Measurements from ENCODE around the gene HDAC4.

Gene HDAC4

DNA sequence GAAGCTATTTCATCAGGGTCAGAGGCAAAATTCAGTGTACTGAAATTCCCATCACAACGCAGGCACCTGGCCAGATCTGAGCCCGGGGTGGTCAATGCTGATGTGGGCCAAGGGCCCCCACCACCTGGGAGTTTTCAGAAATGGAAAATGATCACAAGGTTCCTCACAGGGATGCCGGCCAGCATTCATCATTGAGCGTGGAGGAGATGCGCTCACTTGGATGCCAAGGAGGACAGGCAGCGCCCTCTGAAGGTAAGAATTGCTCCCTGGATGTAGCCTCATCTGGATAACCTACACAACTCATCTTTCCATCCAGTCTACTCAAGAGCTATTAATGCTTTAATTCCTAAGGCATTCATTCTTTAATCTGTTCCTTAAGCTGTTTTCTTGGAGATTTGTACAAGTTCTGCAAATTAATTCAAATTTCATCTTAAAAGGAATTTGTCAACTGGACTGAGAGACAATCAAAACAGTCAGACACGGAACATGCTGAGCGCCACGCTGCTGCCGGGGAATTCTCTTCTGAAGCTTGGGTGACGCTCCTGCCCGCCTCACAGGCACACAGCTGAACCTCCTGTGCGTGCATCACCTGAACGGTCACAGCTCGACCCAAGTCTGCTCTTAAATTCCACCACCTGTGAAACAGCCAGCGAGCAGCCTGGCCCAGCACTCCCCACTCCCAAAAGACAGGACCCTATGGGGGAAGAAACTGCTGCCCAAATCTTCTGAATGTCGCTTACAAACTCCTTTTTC, 206.7 kb downstream of the HDAC4 start:
- DNase-seq, result no peak

DNA sequence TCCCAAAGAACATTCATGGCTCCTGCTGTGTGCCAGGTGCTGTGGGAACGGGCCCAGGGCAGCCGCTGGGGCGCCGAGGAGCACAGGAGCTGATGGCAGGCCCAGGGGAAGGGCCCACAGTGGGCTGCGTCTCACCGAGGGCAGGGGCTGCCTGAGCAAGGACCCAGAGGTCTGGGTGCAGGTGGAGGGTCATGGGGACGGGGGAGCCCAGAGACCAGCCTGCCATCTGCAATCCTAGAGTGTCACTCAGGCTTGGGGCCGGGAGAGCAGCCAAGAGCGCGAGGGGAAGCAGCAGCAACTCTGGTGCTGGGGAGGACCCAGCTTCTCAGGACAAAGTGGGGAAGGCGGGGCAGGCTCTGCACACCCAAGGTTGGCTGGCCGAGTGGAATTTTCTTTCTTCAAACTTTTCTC, 207.4 kb downstream of the HDAC4 start:
- no peak for DNase-seq

DNA sequence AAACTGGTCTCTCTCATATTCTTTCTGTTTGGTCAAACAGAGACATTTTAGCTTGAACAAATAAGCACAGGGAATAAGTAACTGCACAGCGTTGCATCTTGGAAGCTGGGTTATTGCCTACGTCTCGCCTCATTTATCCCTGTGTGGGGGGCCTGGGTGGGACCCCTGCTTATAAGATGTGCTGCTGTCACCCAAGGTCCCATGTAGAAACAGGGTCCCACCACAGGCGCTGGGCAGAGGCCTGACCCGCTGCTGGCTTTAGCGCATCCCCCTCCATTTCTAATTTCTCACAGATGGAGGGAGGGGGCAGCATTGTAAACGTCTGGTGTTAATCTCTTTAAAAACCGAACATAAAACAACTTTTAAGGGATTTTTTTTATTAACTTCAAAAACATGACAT, 207.8 kb downstream of the HDAC4 start:
- no peak for DNase-seq

DNA sequence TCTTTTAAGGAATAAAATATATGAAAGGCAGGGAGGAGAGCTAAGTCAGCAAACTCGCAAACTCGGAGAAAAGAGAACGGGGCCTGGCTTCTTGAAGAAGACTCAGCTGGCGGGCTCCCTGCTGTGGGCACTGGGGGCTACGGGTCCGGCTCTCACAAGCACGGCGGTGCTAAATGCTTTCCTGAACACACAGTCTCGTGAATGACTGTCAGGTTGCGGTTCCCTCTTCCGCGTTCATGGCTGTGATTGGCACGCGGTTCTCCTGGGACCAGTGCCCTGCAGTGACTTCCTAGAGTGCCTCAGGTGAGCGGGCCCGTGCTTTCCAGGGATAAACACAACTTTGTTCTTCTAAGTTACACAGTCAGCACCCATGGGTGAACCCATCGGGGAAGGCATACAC, 208.4 kb downstream of the HDAC4 start:
- no peak for DNase-seq

DNA sequence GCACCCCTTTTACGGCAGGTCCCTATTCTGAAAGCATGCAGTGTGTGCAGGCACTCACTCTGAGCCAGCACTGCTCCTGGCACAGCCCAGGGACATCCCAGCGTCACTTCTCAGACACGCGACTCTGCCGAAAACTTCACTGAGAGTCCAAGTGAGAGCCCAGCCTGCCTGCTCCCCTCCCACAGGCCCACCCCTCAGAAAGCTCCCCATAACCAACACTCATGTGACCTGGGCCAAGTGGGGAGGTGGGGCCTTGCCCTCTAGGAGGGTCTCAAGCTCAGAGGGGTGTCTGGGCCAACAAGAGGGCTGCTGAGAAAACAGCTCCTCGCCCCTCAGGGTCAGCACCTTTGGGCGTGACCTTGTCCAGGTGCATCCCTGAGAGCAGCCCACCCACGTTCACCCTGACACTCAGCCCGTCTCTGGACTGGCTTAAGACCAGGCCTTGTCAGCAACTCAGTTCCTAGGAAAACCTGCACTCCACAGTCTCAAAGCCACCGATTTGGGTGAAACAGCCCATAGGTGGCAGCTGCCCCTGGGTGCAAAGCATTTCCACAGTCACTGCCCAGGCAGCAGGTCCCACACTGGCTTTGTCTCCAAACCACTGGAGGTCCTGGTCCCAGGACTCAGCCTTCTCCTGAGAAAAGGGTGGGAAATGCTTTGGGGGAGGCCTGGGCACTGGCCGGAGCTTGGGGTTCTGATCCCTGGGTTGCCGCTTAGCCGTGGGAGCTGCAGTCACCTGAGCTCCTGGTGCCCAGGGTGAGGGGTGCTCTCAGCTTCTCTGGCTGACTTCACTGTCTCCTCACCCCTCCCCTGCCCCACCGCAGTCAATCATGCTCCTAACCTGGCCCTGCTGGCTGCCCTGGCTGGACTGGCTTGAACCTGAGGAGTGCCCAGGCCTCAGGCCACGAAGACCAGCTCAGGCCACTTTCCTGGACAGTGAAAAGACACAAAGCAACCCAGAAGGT, 209.6 kb downstream of the HDAC4 start:
- no peak for DNase-seq

DNA sequence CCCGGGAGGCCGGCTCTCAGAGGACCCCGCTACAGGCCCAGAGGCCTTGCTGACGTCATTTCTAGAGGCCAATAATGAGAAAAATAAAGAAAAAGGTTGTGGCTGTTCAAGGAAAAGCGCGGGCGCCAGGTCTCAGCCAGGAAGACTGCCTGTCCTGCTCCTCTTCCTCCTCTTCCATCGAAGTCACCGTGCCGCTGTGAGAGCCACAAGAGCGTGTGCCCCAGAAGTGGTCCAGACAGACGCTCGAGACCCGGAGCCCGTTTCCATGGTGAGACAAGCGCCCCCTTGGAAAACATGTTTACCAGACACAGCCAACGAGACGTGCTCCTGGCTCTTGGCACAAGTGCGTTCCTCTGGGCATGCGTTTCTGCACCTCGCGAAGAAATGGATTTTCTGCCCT, 210.5 kb downstream of the HDAC4 start:
- DNase-seq, result no peak

DNA sequence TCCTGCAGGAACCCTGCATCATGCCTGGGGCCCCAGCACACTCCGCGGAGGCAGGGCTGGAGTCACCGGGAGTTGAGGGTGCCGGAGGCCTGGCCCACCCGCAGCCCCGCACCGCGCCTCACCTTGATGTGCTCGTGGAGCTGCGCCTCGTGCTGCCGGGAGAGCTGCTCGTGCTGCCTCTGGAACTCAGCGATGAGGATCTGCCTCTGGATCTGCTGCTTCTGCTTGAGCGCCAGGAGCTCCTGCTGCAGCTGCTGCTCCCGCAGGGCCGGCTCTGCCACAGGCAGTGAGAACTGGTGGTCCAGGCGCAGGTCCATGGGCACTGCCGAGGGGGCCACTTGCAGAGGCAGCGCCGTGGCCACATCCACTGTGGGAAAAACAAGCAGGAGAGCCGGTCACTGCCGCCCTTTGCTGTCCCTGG, 211.1 kb downstream of the HDAC4 start:
- DNase-seq, result no peak

DNA sequence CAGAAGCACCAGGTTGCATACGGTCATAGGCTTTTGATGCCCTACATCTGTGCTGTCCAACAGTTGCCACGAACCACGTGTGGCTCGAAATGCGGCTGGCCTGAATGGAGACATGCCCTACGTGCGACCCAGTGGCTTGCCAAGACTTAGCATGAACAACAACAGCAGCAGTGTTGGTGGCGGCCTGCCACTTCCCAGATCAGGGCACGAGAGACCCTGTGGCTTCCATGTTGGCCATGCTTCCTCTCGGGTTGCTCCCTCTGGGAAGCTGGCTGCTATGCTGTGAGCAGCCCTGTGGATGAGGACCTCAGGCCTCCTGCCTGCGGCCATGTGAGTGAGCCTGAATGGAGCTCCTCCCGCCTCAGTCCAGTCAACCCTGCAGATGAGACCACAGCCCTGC, 212.3 kb downstream of the HDAC4 start:
- no peak for DNase-seq

DNA sequence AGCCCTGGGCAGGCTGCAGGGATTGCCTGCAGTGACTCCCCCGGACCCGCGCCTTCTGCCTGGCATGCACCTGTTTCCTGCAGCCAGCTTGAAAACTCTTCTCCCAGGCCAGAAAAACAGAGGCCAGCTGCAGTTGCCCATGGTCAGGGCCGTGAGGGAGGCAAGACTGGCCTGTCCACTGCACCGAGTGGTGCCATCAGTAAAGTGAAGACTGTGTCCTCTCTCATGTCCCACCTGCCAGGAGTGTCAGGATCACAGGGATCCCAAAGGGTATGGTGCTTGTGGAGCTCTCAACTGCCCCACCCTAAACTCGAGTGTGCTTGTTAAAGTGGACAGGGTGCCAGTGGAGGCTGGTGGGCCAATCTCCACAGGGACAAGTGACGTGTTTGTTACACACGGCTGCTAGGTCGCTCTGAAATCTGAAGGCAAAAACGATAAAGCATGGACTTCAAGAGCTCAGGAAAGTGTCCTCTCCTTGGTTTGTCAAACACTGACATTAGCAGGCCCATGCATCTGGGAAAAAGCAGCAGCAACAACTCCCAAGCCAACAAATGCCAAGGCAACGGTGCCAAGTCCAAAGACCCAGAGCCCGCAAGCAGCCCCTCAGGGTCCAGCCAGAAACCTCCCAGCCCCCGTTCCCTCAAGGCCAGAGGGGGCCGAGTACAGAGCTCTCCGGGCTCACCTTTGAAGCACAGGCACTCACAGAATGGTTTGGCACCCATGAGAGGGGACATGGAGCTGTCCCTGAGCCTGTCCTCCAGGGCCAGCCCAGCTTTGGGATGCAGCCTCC, 213.2 kb downstream of the HDAC4 start:
- DNase-seq, result no peak

DNA sequence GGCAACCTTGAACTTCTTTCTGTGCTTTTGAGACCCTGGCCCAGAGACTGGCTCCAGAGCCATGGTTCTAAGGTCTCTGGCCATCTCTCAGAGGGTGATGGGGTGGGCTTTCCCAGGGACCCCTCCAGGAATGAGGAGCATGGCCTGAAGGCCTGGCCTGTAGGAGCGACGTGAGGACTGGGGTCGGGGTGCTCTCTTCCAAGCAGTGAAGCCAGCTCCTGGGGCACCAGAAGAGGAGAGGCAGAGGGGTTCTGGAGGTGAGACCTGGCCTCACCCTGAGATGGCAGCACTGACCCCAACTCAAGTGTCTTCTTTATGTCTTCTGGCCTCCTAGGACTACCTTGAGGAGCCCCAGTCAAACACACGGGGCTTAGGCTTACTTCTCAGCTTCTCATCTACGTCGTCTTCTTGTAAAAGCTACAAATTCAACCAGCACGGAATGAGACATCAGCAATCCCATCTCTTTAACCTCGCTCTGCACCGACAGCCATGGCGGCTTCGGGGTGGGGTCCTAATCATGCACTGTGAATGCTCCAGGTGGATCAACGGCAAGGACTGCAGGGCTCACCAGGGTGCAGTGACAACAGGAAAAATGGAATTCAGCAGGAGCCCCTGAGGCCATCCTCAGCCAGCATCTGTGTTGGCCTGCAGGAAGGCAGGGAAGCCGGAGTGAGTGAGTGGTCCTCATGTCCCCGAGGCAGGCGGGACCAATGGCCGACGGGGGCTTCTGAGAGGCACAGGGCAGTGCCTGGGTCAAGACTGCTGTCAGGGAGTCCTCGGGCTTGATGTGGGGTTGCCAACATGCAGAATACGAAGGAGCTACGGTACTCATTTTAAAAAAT, 214.1 kb downstream of the HDAC4 start:
- DNase-seq, result no peak

DNA sequence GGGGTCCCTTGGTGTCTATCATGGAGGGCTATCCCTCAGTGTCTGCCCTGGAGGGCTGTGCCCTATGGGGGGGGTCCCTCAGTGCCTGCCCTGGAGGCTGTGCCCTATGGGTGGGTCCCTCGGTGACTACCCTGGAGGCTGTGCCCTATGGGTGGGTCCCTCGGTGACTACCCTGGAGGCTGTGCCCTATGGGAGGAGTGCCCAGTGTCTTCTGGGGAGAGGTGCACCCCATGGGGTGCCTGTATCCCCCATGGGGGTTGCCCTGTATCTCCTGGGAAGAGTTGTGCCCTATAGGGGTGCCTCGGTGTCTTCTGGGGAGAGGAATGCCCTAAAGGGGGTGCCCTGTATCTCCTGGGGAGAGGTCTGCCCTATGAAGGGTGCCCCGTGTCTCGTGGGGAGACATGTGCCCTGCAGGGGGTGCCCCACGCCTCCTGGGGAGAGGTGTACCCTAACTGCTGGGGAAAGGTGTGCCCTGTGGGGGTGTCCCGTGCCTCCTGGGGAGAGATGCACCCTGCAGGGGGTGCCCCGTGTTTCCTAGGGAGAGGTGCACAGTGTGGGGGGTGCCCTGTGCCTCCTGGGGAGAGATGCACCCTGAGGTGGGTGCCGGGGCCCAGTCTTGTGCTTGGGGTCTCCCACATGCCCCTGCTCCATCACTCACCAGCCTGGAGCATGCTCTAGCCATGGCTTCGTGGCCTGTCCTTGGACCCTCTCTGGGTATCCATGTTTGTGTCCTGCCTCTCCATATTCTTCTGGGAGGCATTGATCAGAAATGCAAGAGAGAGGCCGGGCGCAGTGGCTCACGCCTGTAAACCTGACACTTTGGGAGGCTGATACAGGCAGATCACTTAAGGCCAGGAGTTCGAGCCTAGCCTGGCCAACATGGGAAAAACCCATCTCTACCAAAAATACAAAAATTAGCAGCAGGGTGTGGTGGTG, 215.6 kb downstream of the HDAC4 start:
- no peak for DNase-seq

DNA sequence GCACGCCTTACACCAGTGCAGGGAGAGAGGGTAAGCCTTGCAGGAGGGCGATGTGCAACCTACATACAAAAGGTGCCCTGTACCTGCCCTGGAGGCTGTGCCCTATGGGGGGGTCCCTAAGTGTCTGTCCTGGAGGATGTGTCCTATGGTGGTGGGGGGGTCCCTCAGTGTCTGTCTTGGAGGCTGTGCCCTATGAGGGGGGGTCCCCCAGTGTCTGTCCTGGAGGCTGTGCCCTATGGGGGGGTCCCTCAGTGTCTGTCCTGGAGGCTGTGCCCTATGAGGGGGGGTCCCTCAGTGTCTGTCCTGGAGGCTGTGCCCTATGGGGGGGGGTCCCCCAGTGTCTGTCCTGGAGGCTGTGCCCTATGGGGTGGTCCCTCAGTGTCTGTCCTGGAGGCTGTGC, 216.6 kb downstream of the HDAC4 start:
- DNase-seq, result no peak

DNA sequence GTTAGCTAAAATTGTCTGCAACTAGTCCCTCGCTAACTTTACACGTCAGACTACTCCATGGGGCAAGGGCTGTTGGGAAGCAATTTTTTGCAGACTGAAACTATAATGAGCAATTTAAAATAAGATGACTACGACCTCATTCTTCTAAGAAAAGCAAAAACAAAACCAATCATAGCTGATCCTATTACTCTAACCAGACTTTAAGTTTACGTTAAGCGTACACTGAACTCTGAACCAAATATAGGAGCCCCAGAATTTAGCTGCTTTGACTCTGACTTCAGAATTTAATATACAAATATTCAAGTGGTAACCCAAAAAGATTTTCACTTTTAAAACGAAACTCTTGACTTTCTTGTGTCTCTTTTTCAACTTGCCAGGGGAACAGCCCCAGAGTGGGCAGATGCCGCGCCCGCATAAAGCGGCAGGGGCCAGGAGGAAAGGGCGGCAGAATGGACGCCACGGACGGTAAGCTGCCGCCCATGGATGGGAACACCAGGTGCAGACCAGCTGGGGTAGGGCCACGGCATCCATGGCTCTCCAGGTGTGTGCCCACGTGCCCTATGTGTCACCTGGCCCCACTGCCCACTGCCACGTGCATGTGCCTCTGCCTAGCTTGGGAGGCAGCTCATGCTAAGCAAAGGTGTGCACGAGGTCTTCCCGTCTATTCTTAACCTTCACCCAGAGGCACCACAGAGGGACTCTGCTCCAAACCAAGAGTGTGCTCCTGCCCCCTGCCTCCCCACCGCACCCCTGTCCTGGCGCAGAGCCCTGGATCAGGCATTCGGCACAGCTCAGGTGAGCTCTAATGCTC, 217.6 kb downstream of the HDAC4 start:
- DNase-seq, result no peak

DNA sequence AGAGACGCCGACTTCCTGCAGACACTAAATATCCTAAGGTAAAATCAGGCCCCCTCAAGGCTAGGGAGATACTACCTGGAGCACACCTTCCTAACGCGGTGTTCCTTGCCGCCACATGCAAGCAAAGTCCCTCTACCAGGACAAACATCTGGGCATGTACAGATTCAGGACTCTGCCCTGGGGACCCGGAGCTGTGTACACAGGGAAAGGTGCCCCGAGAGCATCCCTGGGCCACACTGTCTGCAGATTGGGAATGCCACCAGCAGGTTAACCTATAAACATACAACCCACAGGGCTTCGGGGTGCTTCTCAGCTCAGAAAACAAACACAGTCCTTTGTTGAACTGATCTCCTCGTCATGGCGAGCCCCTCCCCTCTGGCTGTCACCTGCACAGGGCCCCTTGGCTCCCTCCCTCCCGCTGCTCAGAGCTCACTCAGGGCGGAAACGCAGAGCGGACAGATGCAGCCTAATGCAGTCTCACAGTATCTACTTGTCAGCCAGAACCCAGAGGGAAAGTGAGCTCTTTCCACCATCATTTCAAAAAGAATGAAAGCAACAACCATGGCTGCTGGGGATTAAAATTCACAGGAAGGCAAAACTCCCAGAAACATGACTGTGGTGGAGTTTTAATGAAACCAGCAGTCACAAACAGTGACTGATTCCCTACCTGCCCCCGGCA, 218.8 kb downstream of the HDAC4 start:
- no peak for DNase-seq

DNA sequence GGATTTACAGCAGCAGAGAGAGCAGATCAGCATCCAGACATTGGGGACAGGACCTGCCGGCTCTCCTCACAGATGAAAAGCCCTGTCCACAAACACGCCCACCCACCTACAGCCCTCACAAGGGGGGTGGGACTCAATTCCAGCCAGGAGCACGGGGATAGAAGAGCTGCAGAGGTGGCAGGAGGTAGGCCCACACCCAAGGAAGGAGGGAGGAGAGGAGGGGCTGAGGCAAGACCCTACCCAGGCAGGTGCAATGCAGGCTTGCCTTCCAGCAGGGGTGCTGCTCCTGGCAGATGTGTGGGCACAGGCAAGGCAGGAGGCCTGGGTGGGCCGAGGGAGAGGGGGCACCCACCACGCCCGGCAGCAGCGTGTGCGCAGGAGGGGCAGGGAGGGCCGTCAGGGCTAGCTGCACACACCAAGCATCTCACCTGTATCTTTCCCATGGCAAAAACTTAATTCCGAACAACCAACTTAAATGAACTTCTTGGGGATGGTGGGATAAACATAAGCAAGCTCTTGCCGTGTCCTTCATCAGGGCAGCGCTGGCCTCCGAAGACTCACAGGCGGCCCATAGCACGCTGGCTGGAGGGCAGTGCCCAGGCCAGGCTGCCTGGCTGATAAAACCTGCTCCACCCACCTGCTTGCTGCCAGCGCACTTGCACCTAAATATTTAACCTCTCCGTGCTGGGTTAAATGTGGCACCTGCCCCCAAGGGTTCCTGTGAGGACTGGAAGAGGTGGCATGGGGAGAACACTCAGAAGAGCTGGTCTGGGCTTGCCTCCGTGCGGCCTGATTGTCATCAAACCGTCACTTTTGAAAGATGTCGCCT, 219.5 kb downstream of the HDAC4 start:
- no peak for DNase-seq

DNA sequence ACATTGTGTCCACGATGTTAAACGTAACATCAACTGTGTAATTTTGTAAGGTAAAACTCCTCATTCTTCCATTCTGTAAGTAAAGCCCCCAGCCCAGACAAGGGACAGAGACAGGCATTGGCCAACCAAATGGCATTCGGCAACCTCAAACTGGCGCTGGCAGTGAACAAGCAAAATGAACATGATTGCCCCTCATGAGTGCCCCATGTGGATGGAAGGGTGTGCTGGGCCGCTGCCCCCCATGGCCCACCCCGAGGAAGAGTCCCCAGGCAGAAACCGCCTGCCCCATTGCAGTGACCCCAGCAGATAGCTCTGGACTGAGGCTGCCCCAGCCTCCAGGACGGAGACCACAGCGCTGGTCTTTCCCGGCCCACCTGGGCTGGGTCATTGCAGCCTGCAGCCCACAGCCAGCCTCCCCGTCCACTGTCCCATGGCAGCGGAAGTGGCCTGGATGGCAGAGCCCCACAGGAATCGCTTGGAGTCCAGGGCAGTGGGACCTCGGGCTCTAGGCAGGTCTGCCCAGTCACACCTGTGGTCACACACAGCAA, 220.2 kb downstream of the HDAC4 start:
- no peak for DNase-seq

DNA sequence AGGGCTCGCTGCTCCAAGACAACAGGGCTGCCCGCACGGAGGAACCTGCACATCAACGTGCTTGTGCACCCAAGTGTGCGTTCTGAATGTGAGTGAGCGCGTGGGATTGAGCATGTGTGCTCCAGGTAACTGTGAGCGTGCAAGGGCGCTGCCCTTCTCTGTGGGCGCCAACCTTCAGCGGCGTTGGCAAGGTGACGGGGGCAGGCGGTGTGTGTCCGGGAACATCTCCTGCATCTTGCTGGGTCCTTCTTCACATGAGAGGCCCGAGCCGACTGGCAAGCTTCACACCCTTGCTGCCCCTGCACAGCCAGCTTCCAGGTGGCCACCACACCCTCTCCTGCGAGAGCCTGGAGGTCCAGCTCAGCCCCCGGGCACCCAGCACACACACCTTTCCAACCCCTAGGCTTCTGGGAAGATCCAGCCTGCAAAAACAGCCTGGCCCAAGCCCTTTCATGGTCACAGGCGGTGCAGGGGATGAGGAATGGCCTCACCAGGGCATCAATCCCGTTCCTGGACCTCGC, 220.9 kb downstream of the HDAC4 start:
- no peak for DNase-seq

DNA sequence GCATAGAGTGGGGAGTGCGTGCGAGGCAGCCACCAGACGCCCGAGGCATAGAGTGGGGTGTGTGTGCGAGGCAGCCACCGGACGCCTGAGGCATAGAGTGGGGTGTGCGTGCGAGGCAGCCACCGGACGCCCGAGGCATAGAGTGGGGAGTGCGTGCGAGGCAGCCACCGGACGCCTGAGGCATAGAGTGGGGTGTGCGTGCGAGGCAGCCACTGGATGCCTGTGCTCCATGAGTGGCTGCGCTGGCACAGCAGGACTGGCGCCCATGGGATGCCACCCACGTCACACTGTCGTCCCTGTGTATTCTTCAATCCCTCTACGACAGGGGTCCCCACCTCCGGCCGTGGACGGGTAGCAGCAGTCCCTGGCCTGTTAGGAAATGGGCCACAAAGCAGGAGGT, 221.9 kb downstream of the HDAC4 start:
- DNase-seq, result no peak
